EL (cell line): ENCODE measurements around the gene ACTL9.
"Not testable (repeated sequence)": the region's sequence is repeated elsewhere in the genome, so short reads cannot be mapped to it uniquely, and the experiment has no call there.

Source experiments
- DNase-seq: peaks from one replicate; pipeline ENCODE4 v3.0.0-alpha.2; 2016

ACTL9 gene, protein sequence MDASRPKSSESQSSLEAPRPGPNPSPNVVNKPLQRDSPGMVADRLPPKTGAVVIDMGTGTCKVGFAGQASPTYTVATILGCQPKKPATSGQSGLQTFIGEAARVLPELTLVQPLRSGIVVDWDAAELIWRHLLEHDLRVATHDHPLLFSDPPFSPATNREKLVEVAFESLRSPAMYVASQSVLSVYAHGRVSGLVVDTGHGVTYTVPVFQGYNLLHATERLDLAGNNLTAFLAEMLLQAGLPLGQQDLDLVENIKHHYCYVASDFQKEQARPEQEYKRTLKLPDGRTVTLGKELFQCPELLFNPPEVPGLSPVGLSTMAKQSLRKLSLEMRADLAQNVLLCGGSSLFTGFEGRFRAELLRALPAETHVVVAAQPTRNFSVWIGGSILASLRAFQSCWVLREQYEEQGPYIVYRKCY

DNA sequence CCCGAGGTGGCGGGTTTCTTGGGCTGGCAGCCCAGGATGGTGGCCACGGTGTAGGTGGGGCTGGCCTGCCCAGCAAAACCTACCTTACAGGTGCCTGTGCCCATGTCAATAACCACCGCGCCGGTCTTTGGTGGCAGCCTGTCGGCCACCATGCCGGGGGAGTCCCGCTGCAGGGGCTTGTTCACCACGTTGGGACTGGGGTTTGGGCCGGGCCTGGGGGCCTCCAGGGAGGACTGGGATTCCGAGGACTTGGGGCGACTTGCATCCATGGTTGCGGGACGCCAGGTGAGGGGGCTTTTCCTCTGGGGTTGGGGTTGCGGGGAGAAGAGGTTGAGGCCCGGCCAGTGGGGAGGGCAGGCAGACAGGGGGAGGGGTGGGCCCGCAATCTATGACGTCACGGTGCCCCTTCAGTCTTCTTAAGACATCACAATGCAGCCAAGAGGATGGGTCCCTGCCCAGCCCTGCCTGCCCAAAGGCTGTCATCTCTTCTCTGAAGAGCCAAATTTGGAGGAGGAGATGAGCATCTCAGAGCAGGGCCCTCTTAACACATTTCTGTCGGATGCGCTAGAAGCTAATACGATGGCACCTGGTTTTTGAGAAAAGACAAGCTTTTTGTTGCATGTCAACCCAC, at the start of gene ACTL9:
Gene ACTL9 (minus strand): TSS at position 363 of the 631 bp plus-strand sequence. CDS start 94 bp downstream, at position 269.
- DNase-seq: no peak

DNA sequence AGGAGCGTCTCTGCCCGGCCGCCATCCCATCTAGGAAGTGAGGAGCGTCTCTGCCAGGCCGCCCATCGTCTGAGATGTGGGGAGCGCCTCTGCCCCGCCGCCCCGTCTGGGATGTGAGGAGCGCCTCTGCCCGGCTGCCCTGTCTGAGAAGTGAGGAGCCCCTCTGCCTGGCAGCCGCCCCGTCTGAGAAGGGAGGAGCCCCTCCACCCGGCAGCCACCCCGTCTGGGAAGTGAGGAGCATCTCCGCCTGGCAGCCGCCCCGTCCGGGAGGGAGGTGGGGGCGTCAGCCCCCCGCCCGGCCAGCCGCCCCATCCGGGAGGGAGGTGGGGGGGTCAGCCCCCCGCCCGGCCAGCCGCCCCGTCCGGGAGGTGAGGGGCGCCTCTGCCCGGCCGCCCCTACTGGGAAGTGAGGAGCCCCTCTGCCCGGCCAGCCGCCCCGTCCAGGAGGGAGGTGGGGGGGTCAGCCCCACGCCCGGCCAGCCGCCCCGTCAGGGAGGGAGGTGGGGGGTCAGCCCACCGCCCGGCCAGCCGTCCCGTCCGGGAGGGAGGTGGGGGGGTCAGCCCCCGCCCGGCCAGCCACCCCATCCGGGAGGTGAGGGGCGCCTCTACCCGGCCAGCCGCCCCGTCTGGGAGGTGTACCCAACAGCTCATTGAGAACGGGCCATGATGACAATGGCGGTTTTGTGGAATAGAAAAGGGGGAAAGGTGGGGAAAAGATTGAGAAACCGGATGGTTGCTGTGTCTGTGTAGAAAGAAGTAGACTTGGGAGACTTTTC, 40.9 kb upstream of the ACTL9 start:
- not testable (repeated sequence) for DNase-seq

DNA sequence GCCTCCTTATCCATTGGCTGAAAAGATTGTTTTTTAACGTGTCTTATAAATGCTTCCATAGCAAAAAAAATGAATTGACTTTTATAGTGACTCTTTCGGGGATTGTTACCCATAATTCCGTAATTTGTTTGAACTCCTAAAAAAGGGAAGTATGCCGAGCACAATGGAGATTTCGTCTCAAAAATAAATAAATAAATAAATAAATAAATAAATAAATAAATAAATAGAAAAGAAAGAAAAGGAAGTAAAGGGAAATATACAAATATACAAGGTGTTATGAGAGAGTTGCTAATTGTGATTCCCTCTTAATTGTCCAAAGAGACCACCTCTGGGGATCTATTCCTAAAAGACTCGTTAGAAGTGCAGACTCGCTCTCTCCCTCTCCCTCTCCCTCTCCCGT, 39.8 kb upstream of the ACTL9 start:
- no peak for DNase-seq

DNA sequence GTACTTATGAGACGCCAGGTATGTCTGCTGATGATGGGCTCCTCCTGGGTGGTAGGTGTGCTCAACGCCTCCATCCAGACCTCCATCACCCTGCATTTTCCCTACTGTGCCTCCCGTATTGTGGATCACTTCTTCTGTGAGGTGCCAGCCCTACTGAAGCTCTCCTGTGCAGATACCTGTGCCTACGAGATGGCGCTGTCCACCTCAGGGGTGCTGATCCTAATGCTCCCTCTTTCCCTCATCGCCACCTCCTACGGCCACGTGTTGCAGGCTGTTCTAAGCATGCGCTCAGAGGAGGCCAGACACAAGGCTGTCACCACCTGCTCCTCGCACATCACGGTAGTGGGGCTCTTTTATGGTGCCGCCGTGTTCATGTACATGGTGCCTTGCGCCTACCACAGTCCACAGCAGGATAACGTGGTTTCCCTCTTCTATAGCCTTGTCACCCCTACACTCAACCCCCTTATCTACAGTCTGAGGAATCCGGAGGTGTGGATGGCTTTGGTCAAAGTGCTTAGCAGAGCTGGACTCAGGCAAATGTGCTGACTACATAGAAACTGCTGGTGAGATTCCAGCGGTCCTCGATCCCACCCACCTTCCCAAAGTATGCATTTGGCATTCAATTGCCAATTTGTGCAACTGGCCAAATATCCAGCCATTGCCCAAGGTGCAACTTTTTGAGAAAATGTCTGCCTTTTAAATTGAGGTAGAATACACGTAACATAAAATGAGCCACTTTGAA, 33.0 kb upstream of the ACTL9 start:
- DNase-seq: no peak

DNA sequence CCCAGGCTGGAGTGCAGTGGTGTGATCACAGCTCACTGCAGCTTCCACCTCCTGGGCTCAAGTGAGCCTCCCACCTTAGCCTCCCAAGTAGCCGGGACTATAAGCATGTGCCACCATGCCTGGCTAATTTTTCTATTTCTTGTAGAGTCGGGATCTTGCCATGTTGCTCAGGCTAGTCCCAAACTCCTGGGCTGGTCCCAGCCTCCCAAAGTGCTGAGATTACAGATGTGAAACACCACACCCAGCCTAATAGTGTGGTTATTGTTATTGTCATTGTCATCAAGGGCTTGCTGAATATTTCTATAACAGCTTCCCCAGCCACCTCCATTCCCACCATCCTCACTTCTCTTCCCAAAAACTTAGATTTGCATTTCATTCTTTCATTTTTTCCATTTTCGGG, 25.7 kb upstream of the ACTL9 start:
- no peak for DNase-seq

DNA sequence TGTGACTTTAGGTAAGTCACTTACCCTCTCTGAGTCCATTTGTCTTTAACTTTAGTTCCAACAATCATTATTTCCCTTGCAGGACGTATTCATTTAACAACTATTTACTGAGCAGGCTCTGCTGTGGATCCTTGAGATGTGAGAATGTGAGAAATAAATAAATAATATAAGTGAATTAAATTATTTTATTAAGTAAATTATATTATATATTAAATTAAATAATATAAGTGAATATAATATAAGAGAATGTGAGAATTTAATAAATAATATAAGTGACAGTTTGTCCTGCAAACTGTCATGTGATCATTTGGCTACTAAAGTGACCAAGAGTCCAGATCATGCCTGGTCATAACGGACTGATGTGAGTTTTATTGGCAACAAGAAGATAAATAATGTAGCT, 23.4 kb upstream of the ACTL9 start:
- DNase-seq: no peak

DNA sequence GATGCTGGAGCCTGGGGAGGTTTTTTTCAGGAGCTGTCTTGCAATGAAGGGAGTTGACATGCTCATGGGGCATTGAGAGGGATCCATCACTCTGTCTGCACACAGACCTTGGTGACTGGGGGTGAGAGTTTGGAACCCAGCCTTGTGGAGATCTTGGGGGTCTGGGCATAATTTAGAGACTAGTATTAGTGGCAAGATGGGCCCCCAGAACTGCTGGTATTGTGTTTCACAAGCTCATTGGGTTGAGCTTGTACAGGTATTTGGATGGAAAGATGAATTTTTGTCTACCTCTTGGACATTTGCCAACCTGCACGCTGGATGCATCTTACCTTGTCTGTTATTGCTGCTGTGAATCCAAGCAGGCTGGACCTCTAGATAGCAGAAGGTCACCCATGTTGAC, 22.7 kb upstream of the ACTL9 start, which contains the start of gene OR2Z1:
Gene OR2Z1 (plus strand): TSS at position 301 of the 400 bp plus-strand sequence. CDS start 9,395 bp downstream, outside the sequence.
- no peak for DNase-seq

DNA sequence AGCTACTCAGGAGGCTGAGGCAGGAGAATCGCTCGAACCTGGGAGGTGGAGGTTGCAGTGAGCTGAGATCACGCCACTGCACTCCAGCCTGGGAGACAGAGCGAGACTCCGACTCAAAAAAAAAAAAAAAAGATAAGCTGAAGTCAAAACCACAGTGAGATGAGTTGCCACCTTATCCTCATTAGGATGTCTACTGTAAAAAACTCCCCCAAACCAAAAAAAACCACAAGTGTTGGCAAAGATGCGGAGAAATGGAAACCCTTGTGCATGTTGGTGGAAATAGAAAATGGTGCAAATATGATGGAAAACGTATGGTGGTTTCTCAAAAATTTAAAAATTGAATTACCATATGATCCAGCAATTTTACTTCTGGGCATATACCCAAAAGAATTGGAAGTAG, 11.7 kb upstream of the ACTL9 start:
- not testable (repeated sequence) for DNase-seq

DNA sequence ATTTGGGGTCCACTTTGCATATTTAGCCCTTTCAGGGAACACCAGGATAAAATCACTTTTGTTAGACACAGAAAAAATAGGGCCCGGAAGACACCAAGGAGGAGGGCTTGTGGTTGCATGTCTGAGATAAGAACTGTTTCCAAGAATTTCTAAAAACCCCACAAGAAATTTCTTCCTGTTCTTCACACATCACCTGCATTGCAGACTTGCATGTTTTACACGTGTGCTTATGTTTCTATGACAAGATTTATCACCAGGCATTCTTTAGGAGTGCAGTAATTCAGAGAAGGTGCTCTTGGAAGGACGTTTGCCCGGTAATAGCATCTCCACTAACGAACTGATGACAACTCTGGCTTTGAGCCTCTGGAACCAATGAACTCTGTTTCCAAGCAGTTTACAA, 7.1 kb upstream of the ACTL9 start:
- DNase-seq: no peak

DNA sequence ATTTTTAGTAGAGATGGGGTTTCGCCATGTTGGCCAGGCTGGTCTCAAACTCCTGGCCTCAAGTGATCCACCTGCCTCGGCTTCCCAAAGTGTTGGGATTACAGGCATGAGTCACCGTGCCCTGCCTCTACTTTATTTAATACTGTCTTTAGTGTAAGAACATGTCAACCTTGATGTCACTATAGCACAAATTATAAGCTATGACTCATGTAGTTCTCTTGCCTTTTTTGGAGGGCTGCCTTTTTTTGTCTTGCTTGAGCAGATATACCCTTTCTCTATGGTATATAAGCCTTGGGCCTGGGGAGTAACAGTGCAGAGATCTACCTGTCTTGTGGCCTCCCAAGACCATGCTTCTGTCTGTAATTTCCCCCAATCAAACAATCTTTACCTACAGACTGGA, 6.7 kb upstream of the ACTL9 start:
- DNase-seq: not testable (repeated sequence)

DNA sequence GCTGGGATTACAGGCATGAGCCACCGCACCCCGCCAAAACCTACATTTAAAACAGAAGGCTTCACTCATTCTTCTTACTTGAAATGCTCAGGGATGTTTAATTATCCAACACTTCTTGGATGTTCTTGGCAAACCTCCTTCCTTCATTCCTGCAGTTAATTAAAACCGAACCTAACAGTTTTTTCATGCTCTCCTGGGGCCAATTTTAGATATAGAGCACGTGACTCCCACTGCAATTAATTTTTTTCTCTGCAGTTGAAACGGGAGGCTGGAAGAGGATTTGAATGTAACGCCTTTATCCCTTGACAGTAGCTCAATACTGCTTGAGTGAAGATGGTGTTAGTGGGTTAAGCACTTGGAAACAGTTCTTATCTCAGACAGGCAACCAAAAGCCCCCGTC, 4.6 kb upstream of the ACTL9 start:
- DNase-seq: no peak

DNA sequence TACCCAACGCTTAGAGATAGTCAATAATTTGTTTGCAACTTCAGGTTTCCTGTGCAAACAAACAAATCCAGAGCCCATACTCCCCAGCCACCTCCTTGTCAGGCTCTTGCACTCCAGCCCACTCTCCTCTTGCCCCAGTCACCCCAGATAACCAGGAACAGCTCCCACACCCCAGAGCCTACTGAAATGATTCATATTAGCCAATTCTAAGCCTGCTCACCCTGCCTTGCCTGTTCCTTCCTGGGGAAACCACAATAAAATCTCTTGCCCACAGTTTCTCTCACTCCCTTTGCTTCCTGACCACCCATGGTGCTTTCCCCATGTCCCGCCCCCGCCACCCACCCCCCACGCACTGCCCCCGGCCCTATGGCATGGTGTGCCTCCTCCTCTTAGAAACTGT, 3.8 kb upstream of the ACTL9 start:
- no peak for DNase-seq

DNA sequence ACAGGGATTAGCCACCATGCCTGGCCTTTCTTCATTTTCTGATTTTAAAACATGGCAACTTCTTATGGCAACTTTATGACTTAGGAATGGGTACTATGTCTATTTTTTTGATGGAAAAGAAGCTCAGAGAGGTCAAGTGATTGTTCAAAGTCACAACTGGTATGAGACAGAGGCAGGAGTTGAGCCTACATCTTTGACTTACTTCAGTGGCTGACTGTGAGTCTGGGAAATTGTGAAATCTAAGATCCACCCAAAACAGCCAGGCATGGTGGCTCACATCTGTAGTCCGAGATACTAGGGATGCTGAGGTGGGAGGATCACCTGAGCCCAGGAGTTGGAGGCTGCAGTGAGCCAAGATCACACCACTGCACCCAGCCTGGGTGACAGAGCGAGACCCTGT, 2.4 kb upstream of the ACTL9 start:
- DNase-seq: no peak

DNA sequence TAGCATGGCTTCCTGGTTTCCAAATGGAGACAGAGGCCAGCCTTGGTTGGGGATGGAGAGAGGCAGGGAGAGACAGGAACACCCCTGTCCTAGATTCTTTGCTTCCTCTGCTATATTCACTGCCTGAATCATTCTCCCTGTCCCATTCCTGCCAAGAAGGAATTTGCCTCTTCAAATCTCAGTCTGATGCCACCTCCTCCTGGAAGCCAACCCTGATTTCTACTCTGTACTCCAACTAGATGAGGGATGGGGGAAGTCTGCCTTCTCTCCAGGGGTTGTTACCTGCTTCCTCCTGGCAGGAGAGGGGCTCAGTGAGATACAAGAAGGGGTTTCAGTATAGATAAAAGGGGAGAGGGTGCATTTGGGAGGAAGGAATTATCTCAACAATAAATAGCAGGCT, 1.3 kb upstream of the ACTL9 start:
- no peak for DNase-seq

DNA sequence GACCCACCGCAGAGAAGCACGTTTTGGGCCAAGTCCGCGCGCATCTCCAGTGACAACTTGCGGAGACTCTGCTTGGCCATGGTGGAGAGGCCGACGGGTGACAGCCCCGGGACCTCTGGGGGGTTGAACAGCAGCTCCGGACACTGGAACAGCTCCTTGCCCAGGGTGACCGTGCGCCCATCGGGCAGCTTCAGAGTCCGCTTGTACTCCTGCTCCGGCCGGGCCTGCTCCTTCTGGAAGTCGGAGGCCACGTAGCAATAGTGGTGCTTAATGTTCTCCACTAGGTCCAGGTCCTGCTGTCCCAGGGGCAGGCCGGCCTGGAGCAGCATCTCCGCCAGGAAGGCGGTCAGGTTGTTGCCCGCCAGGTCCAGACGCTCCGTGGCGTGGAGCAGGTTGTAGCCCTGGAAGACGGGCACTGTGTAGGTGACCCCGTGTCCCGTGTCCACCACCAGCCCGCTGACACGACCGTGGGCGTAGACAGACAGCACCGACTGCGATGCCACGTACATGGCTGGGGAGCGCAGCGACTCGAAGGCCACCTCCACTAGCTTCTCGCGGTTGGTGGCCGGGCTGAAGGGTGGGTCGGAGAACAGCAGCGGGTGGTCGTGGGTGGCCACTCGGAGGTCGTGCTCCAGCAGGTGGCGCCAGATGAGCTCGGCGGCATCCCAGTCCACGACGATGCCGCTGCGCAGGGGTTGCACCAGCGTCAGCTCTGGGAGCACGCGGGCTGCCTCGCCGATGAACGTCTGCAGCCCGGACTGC, 743 bp downstream of the ACTL9 start:
- DNase-seq: no peak

DNA sequence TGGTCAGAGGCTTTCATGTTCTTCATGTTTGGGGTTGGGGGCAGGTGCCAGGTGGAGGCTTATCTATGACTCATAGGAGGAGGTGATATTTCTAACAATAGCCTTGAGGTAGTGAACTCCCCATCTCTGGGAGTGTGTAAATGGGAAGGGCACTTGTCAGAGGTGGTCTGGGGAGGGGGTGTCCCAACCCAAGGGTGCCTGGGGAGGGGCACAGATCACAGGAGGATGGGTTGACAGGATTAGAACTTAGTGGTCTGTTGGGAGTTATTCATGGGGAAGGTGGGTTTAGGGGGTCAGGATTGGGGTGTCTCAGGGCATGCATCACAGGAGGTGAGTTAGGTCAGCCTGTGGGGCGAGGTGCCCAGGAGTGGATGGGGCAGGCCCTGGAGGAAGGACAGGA, 1.6 kb downstream of the ACTL9 start:
- no peak for DNase-seq

DNA sequence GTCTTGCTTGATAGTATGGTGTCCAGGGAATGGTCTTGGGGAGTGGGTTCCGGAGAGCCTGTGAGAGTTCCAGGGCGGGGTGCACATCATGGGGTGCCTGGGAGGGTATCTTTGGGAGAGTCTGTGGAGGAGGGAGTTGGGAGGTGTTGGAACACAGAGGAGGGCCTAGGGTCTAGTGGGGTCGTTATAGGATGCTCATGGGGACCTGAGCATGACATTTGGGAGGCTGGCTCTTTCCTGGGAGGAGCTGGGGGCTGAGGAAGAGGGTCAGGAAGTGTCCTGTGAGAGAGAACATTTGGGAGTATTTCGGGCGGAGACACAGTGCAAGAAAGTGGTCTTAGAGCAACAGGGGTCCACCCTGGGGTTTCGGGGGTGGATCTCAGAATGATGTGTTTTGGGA, 2.7 kb downstream of the ACTL9 start:
- DNase-seq: no peak

DNA sequence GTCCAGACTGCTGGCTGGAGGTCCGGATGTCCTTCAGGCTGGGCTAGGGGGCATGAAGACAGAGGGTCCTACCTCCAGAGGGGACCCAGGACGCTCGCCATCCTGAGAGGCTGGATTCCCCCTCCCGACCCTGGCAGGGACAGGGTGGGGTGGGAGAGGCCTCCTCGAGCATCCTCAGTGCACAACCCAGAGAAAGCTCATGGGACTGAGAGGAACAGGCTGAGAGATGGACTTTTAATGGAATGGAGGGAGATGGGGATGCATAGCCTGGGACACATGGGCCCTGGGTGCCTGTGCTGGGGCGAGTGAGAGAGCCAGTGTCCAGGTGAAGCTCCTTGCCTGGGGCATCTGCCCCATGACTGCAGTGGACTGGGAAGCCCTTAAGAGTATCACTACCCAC, 3.1 kb downstream of the ACTL9 start:
- DNase-seq: no peak

DNA sequence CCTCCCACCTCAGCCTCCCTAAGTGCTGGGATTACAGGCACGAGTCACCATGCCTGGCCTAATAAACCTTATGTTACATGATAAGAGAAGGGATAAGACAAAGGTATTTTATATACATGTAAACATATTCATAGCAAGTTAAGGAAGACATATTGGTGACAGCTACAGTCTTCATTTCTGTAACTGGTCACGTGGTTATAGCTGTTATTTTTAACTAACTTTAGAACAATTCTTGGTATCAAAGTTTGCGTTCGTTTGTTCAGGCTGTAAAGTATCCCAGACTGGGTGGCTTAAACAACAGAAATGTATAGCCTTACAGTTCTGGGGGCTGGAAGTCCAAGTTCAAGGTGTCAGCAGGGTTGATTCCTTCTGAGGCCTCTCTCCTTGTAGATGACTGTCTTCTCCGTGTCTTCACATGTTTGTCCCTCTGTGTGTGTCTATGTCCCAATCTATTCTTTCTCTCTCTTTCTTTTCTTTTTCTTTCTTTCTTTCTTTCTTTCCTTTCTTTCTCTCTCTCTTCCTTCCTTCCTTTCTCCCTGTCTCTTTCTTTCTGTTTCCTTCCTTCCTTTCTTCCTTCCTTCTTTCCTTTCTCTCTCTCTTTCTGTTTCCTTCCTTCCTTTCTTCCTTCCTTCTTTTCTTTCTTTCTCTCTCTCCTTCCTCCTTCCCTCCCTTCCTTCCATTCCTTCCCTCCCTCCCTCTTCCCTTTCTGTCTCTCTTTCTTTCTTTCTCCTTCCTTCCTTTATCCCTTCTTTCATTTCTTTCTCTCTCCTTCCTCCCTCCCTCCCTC, 7.6 kb downstream of the ACTL9 start:
- DNase-seq: no peak

DNA sequence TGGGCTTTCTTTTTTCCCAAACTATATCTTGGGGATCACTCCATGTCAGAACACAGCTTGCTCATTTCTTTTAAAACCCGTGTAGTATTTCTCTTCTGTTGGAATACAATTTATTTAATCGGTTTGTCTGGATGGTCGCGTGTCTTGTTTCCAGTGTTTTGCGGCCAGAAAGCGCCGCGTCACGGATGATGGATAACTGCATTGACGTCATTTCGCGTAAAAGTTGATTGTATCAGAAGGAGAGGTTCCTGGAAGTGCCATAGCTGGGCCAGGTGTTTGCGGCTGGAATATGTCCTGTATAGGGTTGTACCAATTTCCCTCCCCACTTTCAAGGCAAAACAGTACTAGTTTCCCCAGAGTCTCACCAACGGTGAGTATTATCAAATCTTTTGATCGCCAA, 9.7 kb downstream of the ACTL9 start:
- DNase-seq: no peak

DNA sequence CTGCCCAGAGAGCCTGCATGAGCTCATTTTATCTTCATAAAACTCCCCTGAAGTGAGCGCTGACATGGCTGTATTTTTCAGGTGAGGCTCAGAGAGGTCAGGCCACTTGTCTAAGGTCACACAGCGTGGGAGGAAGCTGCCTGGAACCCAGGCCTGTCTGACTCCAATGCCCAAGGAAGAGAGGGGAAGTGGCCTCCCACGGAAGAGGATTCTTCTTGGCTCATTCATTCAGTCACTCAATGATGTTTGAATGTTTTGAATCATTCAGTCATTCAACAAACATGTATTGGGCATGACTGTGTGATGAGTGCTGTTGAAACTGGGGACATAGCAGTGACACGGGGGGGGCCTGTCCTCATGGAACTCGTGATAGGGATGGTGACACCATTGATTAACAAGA, 12.0 kb downstream of the ACTL9 start:
- no peak for DNase-seq
